OCI-LY1 (cell line): ENCODE results near the gene ASB8.

Experiments
- H2AFZ ChIP-seq: fragments of 200-600 bp; sonication (generic), shearing (Covaris generic); 2 replicates; pipeline ENCODE4 v1.6.0; 2014; ENCODE audit warnings: antibody characterized with exemption, mild to moderate bottlenecking, low read length
- H3F3A ChIP-seq: fragments of 200-600 bp; sonication (generic), shearing (Covaris generic); 2 replicates; pipeline ENCODE4 v1.6.0; 2014; ENCODE audit warnings: mild to moderate bottlenecking, antibody characterized with exemption, low read length, moderate library complexity; ENCODE audit not compliant: insufficient read depth
- H3K27ac ChIP-seq: fragments of 200-600 bp; sonication (generic); 2 replicates; pipeline ENCODE4 v1.5.1; 2014; ENCODE audit warnings: low read length, mixed run types, mild to moderate bottlenecking, low read depth; ENCODE audit not compliant: poor library complexity, severe bottlenecking
- H3K27me3 ChIP-seq: fragments of 200-600 bp; sonication (generic); 2 replicates; pipeline ENCODE4 v1.6.0; 2014; ENCODE audit warnings: antibody characterized with exemption, mild to moderate bottlenecking, low read length, moderate library complexity; ENCODE audit not compliant: insufficient read depth
- H3K36me3 ChIP-seq: fragments of 200-600 bp; sonication (generic); 2 replicates; pipeline ENCODE4 v1.6.1; 2014; ENCODE audit warnings: mild to moderate bottlenecking, antibody characterized with exemption, low read length, moderate library complexity, mixed read lengths; ENCODE audit not compliant: insufficient read depth
- H3K4me1 ChIP-seq: fragments of 200-600 bp; sonication (generic); 2 replicates; pipeline ENCODE4 v1.5.1; 2014; ENCODE audit warnings: mild to moderate bottlenecking, low read length, moderate library complexity; ENCODE audit not compliant: insufficient read depth, severe bottlenecking
- H3K4me2 ChIP-seq: fragments of 200-600 bp; sonication (generic), shearing (Covaris generic); 2 replicates; pipeline ENCODE4 v1.6.1; 2014; ENCODE audit warnings: low read length
- H3K4me3 ChIP-seq: fragments of 200-600 bp; sonication (generic); 2 replicates; pipeline ENCODE4 v1.5.1; 2014; ENCODE audit warnings: low read length, low read depth, mild to moderate bottlenecking, mixed read lengths; ENCODE audit not compliant: poor library complexity, severe bottlenecking
- H3K79me2 ChIP-seq: fragments of 200-600 bp; shearing (Covaris generic); 2 replicates; pipeline ENCODE4 v1.6.1; 2016; ENCODE audit warnings: mixed run types, low read length, mixed read lengths; ENCODE audit not compliant: insufficient read depth
- H3K9ac ChIP-seq: fragments of 200-600 bp; sonication (generic), shearing (Covaris generic); 2 replicates; pipeline ENCODE4 v1.6.1; 2014; ENCODE audit warnings: mild to moderate bottlenecking, low read length, mixed read lengths
- H3K9me2 ChIP-seq: fragments of 200-600 bp; sonication (generic), shearing (Covaris generic); 2 replicates; pipeline ENCODE4 v1.6.1; 2014; ENCODE audit warnings: low read depth, mild to moderate bottlenecking, low read length, mixed read lengths
- H3K9me3 ChIP-seq: fragments of 200-600 bp; shearing (Covaris generic); 2 replicates; pipeline ENCODE4 v1.6.1; 2014; ENCODE audit warnings: low read length, mixed read lengths
- H4K20me1 ChIP-seq: fragments of 200-600 bp; sonication (generic), shearing (Covaris generic); 2 replicates; pipeline ENCODE4 v1.6.0; 2016; ENCODE audit warnings: mild to moderate bottlenecking, low read length; ENCODE audit not compliant: insufficient read depth
- EZH2 ChIP-seq: fragments of 200-600 bp; sonication (generic), shearing (Covaris generic); IDR thresholded peaks from 2 replicates; pipeline ENCODE4 v1.8.0; 2017; ENCODE audit warnings: borderline replicate concordance, mixed run types, mild to moderate bottlenecking, antibody characterized with exemption, low read length, moderate library complexity, mixed read lengths
- TF ChIP-seq, protein P1 (sequence below): fragments of 200-600 bp; sonication (generic), shearing (Covaris generic); IDR thresholded peaks from 2 replicates; pipeline ENCODE4 v1.5.1; 2017; ENCODE audit warnings: mild to moderate bottlenecking, antibody characterized with exemption, low read length, moderate library complexity, mixed read lengths

ASB8 gene

DNA sequence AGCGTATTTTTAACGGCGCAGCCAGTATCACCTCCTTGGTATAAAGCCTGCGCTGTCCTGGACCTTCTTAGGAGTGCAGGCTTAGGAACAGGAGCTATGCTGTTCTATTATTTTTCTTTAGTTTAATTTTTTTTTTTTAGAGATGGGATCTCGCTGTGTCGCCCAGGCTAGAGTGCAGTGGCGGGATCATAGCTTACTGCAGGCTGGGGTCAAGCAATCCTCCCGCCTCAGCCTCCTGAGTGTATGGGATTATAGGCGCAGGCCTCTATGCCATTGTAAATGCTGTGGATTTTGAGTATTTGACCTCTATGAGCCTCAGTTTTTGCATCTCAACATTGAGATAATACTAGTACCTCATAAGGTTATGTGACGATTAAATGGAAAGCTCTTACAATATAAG lies 41.7 kb upstream of the ASB8 start:
- H3K27ac ChIP-seq, result no peak overlapping the region
- peak overlapping the region; percentile 85 for H3K4me2 ChIP-seq
- H3K79me2 ChIP-seq, result no peaks in the 10 kb centered on the region
- TF ChIP-seq, protein P1, sequence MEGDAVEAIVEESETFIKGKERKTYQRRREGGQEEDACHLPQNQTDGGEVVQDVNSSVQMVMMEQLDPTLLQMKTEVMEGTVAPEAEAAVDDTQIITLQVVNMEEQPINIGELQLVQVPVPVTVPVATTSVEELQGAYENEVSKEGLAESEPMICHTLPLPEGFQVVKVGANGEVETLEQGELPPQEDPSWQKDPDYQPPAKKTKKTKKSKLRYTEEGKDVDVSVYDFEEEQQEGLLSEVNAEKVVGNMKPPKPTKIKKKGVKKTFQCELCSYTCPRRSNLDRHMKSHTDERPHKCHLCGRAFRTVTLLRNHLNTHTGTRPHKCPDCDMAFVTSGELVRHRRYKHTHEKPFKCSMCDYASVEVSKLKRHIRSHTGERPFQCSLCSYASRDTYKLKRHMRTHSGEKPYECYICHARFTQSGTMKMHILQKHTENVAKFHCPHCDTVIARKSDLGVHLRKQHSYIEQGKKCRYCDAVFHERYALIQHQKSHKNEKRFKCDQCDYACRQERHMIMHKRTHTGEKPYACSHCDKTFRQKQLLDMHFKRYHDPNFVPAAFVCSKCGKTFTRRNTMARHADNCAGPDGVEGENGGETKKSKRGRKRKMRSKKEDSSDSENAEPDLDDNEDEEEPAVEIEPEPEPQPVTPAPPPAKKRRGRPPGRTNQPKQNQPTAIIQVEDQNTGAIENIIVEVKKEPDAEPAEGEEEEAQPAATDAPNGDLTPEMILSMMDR, result no peak
- TF ChIP-seq EZH2, result no peak
- H4K20me1 ChIP-seq, result no peaks in the 10 kb centered on the region
- H3K9me3 ChIP-seq, result no peaks in the 10 kb centered on the region
- no peaks in the 10 kb centered on the region; the same call in 1 of the 2 replicates for H3K36me3 ChIP-seq
- H3K9me2 ChIP-seq, result no peaks in the 10 kb centered on the region
- peak overlapping the region; percentile 67 for H3K4me3 ChIP-seq
- peaks cover 21% of the 10 kb centered on the region for H3K4me1 ChIP-seq
- no peak overlapping the region for H3K9ac ChIP-seq
- H2AFZ ChIP-seq, result no peak overlapping the region
- H3K27me3 ChIP-seq, result no peaks in the 10 kb centered on the region
- no peaks in the 10 kb centered on the region for H3F3A ChIP-seq

DNA sequence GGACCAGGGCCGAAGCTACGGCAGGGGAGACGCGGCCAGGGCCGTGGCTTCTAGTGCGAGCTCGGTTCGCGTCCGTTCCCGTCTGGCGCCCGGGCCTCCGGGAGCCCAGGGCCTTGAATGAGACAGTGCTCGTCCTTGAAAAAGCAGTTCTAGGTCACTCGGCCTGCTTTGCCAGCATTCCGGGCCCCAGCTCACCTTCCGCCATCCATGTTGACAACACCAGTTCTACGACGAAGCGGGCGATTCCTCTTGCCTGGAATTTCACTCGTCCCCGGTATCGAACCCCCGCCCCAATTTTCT lies 41.3 kb upstream of the ASB8 start:
- Histone ChIP-seq H3F3A (no peaks in the 10 kb centered on the region), H3K36me3 (no peaks in the 10 kb centered on the region; the same call in 1 of the 2 replicates), H4K20me1 (no peaks in the 10 kb centered on the region), H3K9ac (peak overlapping the region; percentile 69), H3K4me3 (peak overlapping the region; percentile 67), H3K79me2 (no peaks in the 10 kb centered on the region), H3K27me3 (no peaks in the 10 kb centered on the region), H3K27ac (no peak overlapping the region), H3K9me3 (no peaks in the 10 kb centered on the region), H3K9me2 (no peaks in the 10 kb centered on the region), H3K4me2 (peak overlapping the region; percentile 85), H2AFZ (peak overlapping the region; percentile 77), H3K4me1 (peaks cover 21% of the 10 kb centered on the region)
- TF ChIP-seq, protein P1, result no peak
- TF ChIP-seq EZH2, result no peak

DNA sequence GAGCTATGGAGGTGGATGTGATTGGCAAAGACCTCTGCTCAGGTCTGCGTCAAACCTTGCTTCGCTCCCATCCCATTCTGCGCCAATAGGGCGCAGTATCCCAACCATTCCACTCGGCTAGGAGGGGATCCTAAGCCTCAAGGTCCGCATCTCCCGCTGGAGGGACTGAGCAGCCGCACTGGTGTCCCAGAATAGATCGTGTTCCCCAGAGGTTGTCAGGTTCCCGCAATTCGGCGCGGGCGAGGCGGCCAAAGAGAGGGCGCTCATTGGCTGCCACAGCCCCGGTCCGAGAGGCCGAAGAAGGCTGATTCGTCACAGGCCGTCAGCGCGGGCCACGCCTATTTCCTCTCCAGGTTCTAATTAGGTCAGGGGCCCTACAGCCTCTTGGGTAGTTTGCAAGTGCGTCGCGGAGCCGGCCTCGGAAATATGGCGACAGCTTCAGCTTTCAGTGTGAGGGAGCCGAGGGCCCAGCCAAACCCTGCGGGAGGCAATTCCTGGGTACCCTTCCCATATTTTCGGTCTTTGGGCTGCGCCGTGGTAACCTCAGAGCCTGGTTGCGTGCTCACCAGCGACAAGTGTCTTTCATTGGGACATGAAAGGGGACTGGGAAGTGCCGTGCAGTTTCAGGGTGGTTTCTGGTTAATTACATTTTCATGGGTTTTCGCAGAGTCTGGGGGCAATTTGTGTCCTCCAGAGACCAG lies 40.8 kb upstream of the ASB8 start:
- Histone ChIP-seq H3K36me3 (no peaks in the 10 kb centered on the region; the same call in 1 of the 2 replicates), H3K4me1 (peaks cover 21% of the 10 kb centered on the region), H3K79me2 (no peaks in the 10 kb centered on the region), H2AFZ (peak overlapping the region; percentile 81), H3F3A (no peaks in the 10 kb centered on the region), H3K4me3 (peak overlapping the region; percentile 67), H3K9me3 (no peaks in the 10 kb centered on the region), H3K27me3 (no peaks in the 10 kb centered on the region), H3K9me2 (no peaks in the 10 kb centered on the region), H3K9ac (peak overlapping the region; percentile 69), H3K4me2 (peak overlapping the region; percentile 85), H3K27ac (no peak overlapping the region), H4K20me1 (no peaks in the 10 kb centered on the region)
- TF ChIP-seq, protein P1, result no peak
- no peak for TF ChIP-seq EZH2
